HG03135 (cell line): ENCODE results near the gene MYLIP.

ENCODE experiments used
- ATAC-seq: cut with Tn5 transposase; IDR thresholded peaks from one replicate; pipeline ENCODE4 v1.9.1; 2021; ENCODE audit warnings: mild to moderate bottlenecking, moderate library complexity; ENCODE audit not compliant: unreplicated experiment

Gene MYLIP

DNA sequence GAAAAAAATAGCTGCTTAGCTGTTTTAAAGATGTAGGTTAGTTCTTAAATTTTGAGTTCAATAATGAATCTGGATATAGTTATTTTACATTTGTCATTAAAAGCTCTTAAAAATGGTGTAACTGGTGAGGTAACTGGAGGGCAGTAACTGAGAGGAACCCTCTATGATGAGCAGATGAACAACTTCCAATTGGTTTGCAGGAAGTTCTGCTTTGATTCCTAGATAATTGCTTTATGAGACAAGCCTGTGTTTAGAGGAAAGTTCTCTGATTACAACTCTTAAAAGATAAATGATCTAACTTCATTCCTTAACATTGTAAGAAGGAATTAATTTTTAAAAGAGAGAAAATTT, 8.5 kb downstream of the MYLIP start:
- no peak for ATAC-seq

DNA sequence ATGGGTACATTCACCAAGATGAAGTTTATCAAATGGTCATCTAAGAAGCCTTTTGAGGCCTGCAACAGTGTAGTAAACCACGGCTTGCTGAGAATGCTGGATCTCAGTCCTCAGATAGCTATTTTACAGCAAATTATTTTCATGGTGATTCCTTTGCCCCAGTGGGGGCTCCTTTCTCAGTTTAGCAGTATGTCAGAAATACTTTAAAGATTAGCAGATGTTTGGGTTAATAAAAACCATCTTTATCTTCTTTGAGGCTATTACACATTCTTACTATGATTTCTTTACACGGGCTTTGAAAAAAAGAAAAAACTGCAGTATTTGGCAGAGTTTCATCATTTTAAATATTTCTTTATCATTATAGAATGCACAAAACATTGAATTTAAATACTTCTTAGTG, 10.7 kb downstream of the MYLIP start:
- no peak for ATAC-seq

DNA sequence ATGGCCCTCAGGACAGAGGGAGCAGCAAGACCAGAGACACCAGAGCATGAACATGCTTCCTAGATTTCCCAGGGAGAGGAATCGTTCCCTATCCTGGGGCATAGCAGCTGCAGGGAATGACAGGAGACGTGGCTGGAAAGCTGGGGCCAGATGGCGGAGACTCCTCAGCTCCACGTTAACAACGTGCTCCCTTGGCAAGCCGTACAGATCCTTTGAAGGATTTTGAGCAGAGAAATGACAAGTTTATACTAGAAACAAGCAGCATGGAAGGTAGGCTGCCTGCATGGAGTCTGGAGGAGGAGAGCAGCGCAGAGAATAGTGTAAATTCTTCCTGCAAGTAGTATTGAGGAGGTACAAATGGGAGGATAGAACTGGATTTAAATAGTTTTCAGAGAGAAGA, 11.7 kb downstream of the MYLIP start:
- ATAC-seq = no peak

DNA sequence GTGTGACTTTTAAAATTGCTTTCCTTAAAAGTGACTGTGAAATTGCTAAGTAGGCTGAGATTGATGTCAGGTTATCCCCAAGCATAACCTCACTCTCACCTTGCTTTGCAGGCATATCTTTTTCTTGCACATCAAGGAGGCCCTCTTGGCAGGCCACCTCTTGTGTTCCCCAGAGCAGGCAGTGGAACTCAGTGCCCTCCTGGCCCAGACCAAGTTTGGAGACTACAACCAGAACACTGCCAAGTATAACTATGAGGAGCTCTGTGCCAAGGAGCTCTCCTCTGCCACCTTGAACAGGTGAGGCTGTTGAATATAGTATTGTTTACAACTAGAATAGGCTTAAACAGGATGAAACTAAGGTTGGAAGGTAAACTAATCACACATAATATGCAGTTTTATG, 12.6 kb downstream of the MYLIP start:
- ATAC-seq = no peak

DNA sequence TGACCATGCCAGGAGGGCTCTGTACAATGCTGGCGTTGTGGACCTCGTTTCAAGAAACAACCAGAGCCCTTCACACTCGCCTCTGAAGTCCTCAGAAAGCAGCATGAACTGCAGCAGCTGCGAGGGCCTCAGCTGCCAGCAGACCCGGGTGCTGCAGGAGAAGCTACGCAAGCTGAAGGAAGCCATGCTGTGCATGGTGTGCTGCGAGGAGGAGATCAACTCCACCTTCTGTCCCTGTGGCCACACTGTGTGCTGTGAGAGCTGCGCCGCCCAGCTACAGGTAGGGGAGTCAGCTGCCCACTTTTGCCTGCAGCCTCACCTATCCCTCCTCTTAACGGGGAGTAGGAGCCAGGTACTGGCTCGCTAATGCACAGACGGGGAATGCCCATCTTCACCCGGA, 16.2 kb downstream of the MYLIP start:
- no peak for ATAC-seq

DNA sequence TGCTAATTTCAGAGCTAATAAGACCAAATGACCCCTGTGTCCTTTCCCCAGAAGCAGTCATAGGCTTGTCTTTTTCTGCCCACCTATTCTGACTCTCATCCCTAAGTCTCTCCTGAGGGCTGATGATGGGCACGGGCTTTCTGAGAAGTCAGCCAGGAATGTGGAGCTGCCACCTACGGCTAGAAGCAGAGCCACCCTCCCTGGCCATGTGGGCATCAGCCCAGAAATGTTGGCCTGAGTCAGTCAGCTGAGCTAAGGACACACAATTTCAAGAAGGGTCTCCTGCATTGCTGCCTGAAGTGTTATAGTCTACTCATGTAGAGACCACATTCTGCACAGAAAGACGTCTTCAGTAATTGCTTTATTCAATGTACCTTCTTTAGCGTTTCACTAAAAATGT, 17.1 kb downstream of the MYLIP start:
- ATAC-seq = no peak

DNA sequence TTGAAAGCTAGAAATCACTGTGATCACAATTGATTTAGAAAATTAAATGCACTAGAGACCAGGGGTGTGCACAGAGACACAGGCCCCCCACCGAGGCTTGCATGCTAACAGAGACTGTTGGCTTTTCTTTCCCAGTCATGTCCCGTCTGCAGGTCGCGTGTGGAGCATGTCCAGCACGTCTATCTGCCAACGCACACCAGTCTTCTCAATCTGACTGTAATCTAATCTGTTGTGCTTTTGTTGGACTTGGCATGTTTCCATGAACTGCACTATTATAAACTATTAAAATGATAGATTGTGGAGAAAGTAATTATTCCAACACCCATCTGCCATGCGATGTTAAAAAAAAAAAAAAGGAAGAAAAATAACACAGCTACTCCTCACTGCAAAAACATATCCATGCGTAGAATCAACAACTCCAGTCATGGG, 17.7 kb downstream of the MYLIP start:
- no peak for ATAC-seq

DNA sequence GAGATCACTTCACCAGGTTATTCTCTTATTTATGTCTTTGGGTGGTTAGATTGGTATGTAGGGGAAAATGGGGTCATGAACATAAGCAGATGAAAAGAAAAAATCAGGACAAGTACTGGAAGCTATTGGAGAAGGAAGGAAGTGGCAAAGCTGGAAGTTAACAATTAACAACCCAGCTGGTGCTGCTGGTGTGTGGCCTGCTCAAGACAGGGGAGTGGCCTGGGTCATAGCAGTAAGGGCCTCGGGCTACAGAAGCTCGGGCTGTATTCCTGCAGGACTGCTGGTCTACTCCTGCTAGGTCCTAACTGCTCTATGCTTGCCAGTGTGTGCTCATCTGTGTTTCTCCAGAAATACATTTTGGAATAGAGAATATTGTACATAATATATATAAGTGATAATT, 19.6 kb downstream of the MYLIP start:
- ATAC-seq = no peak

DNA sequence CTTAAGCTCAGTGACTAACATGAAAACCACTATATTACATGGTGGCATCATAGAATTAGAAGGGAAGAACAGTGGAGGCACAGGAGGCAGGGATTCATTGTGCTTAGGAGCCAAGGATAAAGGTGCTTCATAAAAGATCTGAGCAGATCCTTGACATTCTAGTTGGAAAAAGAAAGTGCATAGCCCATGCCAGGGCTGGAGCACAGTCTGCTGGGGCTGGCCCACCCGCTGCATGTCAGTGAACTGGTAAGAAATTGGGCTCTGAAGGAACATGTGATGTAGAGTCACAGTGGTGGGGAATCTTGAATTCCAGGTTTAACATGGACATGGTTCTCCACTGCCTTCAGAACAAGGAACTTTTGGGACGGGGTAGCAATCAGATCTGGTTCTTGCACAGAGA, 20.4 kb downstream of the MYLIP start:
- no peak for ATAC-seq

DNA sequence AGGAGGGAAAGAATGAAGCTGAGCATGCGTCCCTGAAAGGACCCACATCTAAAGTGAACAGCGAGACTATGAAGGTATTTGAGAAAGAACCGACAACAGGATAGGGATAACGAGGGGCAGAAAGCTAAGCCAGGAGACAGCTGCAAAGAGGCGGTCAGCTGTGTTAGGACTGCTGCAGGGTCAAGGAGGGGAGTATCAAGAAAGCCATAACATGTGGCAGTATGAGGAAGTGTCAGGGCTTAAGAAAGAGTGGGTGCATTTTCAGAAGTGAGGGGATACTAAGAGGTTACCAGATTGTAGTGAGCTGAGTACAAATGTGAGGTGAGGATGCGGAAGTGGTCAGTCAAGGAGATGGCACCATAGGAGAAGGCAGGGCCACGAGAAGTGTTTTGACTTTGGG, 21.2 kb downstream of the MYLIP start:
- ATAC-seq = no peak

DNA sequence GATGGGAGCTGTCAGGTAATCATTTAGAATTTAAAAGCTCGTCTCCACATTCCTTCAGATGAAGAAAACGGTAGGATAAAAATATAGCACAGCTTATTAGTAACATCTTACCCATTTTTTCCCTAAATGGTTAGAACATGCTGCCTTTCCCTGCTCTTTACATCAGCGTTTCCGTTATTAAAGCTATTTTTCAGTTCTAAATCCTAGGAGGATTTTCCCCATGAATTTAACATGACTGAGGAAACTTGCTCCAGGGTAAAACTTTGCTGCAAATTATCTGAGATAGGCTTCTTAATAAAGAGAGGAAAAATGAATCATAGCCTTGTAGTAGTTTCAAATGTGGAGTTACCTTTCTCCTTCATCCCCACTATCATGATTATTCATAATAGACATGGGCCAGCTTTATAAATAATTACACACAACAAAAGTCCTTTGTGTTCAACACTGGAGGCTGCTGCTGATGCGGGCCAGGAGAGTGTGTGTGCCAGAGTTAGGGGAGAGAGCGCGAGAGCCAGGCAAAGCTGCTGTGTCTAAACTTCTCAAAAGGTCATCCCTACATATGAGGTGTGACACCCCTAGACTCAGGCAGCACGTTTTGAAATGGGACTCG, 24.4 kb downstream of the MYLIP start:
- no peak for ATAC-seq

DNA sequence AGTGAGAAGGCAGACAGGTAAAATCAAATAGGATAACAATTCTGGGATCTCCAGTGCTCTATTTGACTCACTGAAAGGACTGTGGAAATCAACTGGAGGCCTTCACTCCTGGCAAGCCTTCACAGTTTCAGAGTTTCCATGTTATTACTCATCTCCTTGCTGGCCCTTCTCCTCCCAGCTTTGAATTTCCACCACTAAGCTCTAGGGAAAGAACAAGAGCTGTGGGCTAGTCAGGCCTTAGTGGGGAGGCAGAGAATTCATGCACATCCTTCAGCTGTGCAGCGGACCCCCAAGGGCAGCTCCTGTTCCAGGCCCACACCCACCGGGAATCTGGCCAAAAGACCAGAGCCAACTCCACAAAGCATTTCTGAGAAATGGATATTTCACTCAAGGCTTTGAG, 26.0 kb downstream of the MYLIP start:
- no peak for ATAC-seq

DNA sequence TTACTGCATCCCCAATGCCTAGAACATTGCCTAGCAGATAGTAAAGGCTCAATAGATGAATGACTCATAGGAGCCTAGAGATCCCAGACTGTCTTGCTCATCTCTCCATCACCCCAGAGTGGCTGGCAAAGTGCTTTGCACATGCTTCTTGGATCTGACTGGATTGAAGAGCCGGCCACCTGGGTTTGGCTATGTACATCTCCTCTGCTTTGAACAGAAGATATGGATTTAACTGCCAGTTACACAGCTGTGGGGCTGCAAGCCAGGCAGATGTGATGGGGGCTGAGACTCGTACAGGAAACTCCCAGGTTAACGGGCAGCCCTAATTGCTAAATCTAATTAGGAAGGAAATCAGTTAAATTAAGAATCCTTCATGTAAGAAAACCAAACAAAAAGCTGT, 28.6 kb downstream of the MYLIP start:
- no peak for ATAC-seq

DNA sequence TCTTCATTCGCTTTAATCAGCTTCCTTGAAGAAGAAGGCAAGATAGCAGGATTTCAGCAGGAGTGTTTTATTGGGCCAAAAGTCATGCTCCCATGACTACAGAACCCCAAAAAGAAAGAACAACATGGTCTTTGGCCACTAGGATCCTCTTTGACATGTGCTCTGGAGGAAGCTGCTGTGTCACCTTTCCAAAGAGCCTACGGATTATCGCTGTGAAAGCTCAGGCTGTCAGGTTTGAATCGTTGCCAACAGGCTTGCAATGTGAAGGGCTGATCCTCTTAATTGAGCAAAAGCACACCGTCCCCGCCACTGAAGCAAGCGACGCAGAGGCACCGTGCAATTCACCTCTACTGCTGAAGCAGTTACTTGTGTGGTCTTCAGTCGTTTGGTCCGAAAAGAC, 29.0 kb downstream of the MYLIP start:
- no peak for ATAC-seq

DNA sequence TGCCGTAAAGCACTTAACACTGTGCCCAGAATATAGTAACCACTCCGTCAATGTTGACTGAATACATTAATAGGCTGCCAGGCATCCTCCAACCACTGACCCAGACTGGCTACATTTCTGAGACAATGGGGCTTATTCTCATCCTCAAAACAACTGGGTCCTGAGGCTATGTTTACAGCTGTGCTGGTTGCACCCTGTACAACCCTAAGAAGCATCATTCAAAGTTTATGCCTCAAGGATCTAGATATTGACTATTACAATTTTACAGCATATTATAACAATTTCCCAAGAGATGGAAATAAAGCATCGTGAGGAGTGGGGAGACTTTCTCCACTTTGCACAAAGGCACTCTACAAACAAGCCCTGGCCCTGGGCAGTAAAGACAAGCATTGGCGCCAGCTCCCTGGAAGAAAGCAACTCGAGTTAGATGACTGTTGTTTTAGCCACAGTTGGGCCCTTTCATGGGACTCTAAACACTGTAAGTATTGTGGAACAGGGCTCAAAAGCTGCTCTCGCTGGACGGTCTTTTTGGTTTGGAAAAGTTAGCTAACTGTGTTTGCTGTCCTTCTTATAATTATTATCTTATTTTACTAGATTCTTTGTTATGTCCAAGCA, 30.2 kb downstream of the MYLIP start:
- no peak for ATAC-seq

DNA sequence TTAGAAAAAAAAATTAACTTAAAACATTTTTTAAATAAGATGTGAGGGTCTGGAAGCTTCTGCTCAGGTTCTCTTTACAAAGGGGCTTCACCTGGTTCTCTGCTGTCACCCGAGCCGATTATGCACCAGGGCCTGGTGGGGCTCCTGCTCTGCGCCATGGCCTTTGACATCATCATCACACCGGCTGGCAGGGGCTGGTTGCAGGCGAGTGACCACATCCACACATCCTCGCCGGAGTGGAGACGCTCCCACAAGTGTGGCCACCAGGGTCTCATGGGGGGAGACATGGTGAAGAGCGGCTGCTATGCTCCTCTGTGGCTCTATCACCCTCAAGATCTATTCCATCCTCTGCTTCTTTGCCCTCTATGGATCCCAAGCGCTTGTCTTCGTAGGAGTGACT, 31.9 kb downstream of the MYLIP start:
- ATAC-seq = no peak

DNA sequence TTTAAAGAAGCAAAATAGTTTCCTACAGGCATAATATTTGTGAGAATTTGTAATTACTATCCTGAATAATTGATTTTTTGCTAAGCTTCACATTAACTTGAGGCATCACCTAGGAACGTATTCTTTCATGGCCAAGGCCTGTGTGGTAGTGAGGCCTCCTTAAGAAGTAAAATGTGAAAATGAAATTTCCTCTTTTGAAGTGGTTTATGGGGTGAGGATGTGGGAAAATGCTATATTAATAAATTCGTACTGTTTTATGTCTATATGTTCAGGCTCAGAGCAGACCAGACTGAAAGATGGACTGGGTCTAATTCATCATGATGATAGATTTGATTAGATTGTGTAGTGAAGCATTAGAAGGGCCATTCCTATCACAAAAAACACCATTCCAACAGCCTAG, 33.1 kb downstream of the MYLIP start:
- ATAC-seq = no peak

DNA sequence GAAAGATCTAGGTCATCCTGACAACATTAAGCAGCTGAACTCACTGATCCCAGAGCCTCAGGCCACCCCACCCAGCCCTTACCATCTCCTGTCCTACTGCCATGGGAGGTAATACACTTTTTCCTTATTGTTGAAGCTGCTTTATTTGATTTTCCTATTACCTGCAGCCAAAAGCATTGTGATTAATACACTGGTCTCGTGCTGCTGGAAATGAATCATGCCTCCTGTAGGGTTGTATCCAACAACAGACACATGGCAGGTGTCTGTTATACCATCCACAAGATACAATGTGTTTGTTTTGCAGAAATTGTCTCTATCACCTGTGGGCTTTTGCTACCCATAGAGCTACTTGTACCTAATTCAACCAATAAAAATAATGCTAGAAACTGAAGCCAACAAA, 34.2 kb downstream of the MYLIP start:
- ATAC-seq = no peak

DNA sequence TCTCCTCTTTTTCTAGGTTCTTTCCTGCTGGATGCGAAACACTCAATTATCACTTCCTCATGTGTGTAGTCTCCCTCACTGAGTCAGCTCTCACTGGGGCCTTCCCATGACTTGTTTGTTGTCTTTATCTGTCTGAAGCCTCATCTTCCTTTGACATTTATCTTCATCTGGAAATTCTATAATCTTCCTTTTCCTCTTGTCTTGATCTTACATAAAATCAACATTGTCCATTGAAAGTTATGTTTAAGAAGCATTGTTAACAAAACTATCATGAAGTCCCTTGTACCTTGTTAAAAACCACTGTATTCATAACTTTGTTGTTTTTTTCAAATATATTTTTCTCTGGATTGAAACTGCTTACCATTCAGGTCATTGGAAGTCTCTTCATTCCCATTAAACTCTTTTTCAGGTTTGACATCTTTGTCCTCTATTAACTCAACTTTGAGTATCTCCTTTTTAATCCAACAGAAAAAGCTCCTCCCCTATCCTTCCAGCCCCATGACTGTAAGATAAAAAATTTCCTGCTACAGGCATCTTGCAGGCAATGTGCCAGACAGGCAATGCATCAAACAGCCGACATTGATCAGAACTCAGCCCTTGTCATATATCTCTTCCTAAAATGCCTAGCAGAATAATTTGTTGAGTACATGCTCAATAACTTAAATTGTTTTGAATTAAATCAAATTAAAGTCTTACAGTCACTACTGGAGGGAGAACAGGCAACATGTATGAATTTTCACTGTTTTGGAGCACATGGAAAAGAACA, 34.8 kb downstream of the MYLIP start:
- no peak for ATAC-seq

DNA sequence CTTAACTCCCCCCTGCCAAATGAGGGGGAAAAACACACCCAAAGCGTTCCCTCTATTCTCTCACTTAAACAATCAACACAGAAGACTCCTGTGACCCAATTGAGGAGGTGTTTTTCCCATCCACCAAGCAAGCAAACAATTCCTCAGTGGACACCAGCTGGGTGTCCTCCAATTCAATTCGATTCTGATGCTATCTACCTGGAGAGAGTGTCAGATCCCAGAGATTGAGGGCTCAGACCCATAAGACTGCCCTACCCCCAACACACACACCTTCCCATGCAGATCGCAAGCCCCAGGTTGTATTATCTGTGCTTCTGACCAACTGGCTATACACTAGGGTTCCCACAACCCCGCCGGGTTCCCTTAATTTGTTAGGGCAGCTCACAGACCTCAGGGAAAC, 36.8 kb downstream of the MYLIP start:
- no peak for ATAC-seq

DNA sequence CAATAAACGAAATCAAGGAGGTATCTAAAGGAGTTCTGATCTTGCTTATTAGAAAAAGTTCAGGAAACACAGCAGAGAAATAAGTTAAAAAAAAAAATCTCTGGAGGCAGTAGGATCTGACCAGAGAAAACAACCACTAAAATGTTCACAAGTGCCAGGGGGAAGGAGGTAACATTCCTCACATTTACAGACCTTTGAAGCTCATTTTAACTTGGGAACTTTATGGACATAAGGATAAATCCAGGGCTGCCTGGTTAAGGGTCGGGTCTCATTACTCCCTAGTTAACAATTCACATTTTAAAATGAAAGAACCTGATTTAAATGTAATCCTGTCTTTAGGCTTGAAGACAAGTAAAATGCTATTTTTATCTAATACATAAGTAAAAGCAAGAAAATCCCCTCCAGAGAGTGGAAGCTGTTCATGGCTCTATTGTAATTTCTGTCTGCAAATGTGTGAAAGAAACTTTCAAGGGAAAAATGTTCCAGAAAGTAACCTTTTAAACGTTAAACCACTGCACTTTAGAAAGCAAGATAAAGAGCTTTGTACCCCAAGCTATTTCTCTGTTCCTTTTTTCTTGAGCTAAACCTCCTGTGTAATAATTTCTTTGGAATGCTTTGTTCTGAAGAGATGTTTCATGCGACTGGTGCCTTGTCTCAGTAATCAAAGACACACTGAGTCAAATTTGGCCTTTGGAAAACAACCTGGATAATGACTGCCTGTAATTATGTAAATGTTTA, 38.2 kb downstream of the MYLIP start:
- ATAC-seq = no peak

DNA sequence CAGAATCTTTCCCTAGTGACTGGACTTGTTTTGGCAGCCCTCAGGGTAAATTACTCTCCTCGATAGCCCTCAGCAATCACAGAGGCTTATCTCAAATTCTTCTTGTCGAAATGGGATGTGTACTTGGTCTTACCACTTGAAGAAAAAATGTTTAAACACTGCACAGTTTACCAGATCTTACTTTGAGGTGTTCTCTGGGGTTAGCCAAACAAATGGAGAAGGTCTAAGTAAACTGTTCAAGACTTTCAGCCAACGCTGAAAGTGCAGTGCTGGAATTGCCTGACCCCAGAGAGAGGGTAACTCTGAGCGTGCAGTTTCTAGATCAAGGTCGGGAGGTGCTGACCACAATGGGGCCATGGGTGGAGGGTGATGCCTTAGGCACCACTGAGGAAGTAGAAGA, 39.2 kb downstream of the MYLIP start:
- ATAC-seq = no peak
